A549 (cell line): ENCODE data around the gene PARP6. TPM values are rescaled to one million over a fixed set of nuclear protein-coding genes. Genes with fewer than 3 reads are reported as not detected.

Source experiments
- ATAC-seq, 2 experiments: fragments of 200-7000 bp in 1 of 2; fragments of >200 bp in 1 of 2; cut with Nextera tagmentation in 1 of 2; cut with Tn5 transposase in 1 of 2; 3 replicates each; pipeline versions ENCODE4 v1.8.0 to v1.9.1; 2018 to 2020; ENCODE audit warnings: mild to moderate bottlenecking in 1 of 2, moderate library complexity in 1 of 2
- CTCF ChIA-PET: fragments of 300-600 bp; sonication (Branson Sonifier 250); formaldehyde crosslinking; extraction: SDS; loops from one replicate; lab custom pipeline; 2021; ENCODE audit warnings: antibody characterized with exemption, inconsistent platforms; lab: Yijun Ruan, JAX
- POLR2A ChIA-PET: fragments of 350-600 bp; formaldehyde crosslinking; extraction: SDS; loops from one replicate; lab custom pipeline; 2021; ENCODE audit warnings: antibody characterized with exemption, inconsistent platforms; lab: Yijun Ruan, JAX
- DNase-seq, 2 experiments: peaks; one replicate each; pipeline versions ENCODE4 v3.0.0 to v3.0.0-alpha.2; 2011 to 2016; ENCODE audit warnings: low read depth in 1 of 2, low spot score in 1 of 2
- FAIRE-seq: peaks from 2 replicates; lab custom pipeline; 2011; peaks lifted over from hg19 to GRCh38; lab: Jason Lieb, UNC
- H3K27ac ChIP-seq, 2 experiments: fragments of >200 bp; sonication (Bioruptor Twin); formaldehyde crosslinking; 3 replicates each; pipeline ENCODE4 v1.5.1; 2016 to 2017
- H3K4me1 ChIP-seq: fragments of >200 bp; sonication (Bioruptor Twin); formaldehyde crosslinking; 3 replicates; pipeline ENCODE4 v1.6.1; 2016
- H3K4me2 ChIP-seq: fragments of >200 bp; sonication (Bioruptor Twin); formaldehyde crosslinking; 3 replicates; pipeline ENCODE4 v1.6.1; 2016
- H3K4me3 ChIP-seq: fragments of >200 bp; sonication (Bioruptor Twin); formaldehyde crosslinking; 3 replicates; pipeline ENCODE4 v1.5.1; 2016
- H3K9me3 ChIP-seq: fragments of >200 bp; sonication (Bioruptor Twin); formaldehyde crosslinking; 3 replicates; pipeline ENCODE4 v1.6.1; 2016
- ATOH8 ChIP-seq: fragments of 250-450 bp; sonication (Bioruptor Pico); IDR thresholded peaks from 2 replicates; pipeline ENCODE4 v1.5.0; 2020; ENCODE audit warnings: low read depth, mild to moderate bottlenecking, moderate library complexity
- BHLHE40 ChIP-seq: IDR thresholded peaks from 2 replicates; pipeline ENCODE4 v1.6.1; 2012; ENCODE audit warnings: low read depth, low read length, inconsistent platforms
- CBX2 ChIP-seq: fragments of 200-600 bp; sonication (generic); IDR thresholded peaks from 2 replicates; pipeline ENCODE4 v1.6.1; 2016; ENCODE audit warnings: low read depth, mild to moderate bottlenecking, borderline replicate concordance
- CBX8 ChIP-seq: fragments of 200-600 bp; sonication (generic); IDR thresholded peaks from 2 replicates; pipeline ENCODE4 v1.6.1; 2016
- CEBPB ChIP-seq, 2 experiments: fragments of >200 bp in 1 of 2; sonication (Bioruptor Twin) in 1 of 2; formaldehyde crosslinking in 1 of 2; IDR thresholded peaks; 2 replicates each; pipeline ENCODE4 v1.6.1; 2012 to 2016
- CHD2 ChIP-seq: fragments of 150-350 bp; IDR thresholded peaks from 2 replicates; pipeline ENCODE4 v1.6.1; 2014; ENCODE audit warnings: low read length; ENCODE audit not compliant: partially characterized antibody
- CHD4 ChIP-seq: fragments of 200-600 bp; sonication (generic); IDR thresholded peaks from 2 replicates; pipeline ENCODE4 v1.6.1; 2016; ENCODE audit warnings: antibody characterized with exemption, mild to moderate bottlenecking, borderline replicate concordance
- GATA3 ChIP-seq: IDR thresholded peaks from 2 replicates; pipeline ENCODE4 v1.6.1; 2012; ENCODE audit warnings: borderline replicate concordance
- HDAC2 ChIP-seq: fragments of 200-600 bp; sonication (generic); IDR thresholded peaks from 2 replicates; pipeline ENCODE4 v1.6.1; 2016
- JUN ChIP-seq, 2 experiments: fragments of >200 bp; sonication (Bioruptor Twin); formaldehyde crosslinking; IDR thresholded peaks; 2 replicates in 1 of 2; 3 replicates in 1 of 2; pipeline ENCODE4 v1.6.1; 2016 to 2017
- JUNB ChIP-seq: fragments of >200 bp; sonication (Bioruptor Twin); formaldehyde crosslinking; IDR thresholded peaks from 2 replicates; pipeline ENCODE4 v1.6.1; 2016
- KDM5A ChIP-seq: fragments of 200-600 bp; sonication (generic); IDR thresholded peaks from 2 replicates; pipeline ENCODE4 v1.6.1; 2016; ENCODE audit warnings: antibody characterized with exemption, mild to moderate bottlenecking
- POLR2AphosphoS2 ChIP-seq: conservative IDR thresholded peaks from 2 replicates; pipeline ENCODE4 v1.6.1; 2012; ENCODE audit warnings: low read length, improper control_type of control experiment, inconsistent platforms
- REST ChIP-seq: fragments of 200-600 bp; sonication (generic); IDR thresholded peaks from 2 replicates; pipeline ENCODE4 v1.6.1; 2016; ENCODE audit warnings: antibody characterized with exemption, mild to moderate bottlenecking, moderate library complexity
- RFX5 ChIP-seq: fragments of 450-650 bp; IDR thresholded peaks from 2 replicates; pipeline ENCODE4 v1.7.1; 2014; ENCODE audit warnings: antibody characterized with exemption, mild to moderate bottlenecking, moderate library complexity
- RNF2 ChIP-seq: fragments of 200-600 bp; sonication (generic); IDR thresholded peaks from 2 replicates; pipeline ENCODE4 v1.6.1; 2016; ENCODE audit warnings: low read depth, mild to moderate bottlenecking, antibody characterized with exemption, moderate library complexity, borderline replicate concordance
- SMC3 ChIP-seq: fragments of >200 bp; sonication (Bioruptor Twin); formaldehyde crosslinking; IDR thresholded peaks from 3 replicates; pipeline ENCODE4 v1.6.1; 2018; ENCODE audit warnings: inconsistent platforms
- WGBS: methylation state at CpG from one replicate; pipeline ENCODE4 v1.1.6; 2017; ENCODE audit errors: missing lambda C conversion rate; 5-methylcytosine and 5-hydroxymethylcytosine counted together
- polyA plus RNA-seq, 4 experiments: library from polyadenylated mRNA; depleted of rRNA in 3 of 4; stranded (reverse); fragments of >200 nt; fragmentation: RNase III in 1 of 4; extraction: RNeasy Plus Mini Kit Qiagen cat#74134 plus additional on column Dnase treatment in 1 of 4; gene quantifications; 2 replicates in 3 of 4; 3 replicates in 1 of 4; pipeline ENCODE4 v1.2.3, GENCODE V29; 2011 to 2017

The PARP6 gene
- polyA plus RNA-seq, 2 of the 4 experiments (the other 2 are of a cell fraction), result 78.0 to 167 TPM

GRCh38 chr15:72207558-72208085, 64.7 kb downstream of the PARP6 start:
- H3K4me2 ChIP-seq, result no peak overlapping the region
- no peak overlapping the region for H3K4me3 ChIP-seq
- ChIA-PET CTCF (interaction anchor here (0.7 to 31.0 kb wide), 7 partner anchors 8 to 80 kb away, joined by 3 to 644 read pairs (median 5); partner anchors contain the start of gene PKM), POLR2A (interaction anchor here (1.9 kb wide), 1 partner anchor 19 kb away, joined by 11 read pairs; no protein-coding TSS in a partner anchor)
- no peak overlapping the region for H3K27ac ChIP-seq
- no peak for ATAC-seq
- TF ChIP-seq CEBPB (IDR thresholded peaks at IDR 0.05) (no peak), JUNB (no peak), CBX2 (no peak), HDAC2 (no peak), JUN (IDR thresholded peaks at IDR 0.05) (peak in 1 of 2 experiments; percentile 28; a peak in 1 of 5 replicates)
- no peaks in the 10 kb centered on the region for H3K9me3 ChIP-seq
- peaks cover 55% of the 10 kb centered on the region for H3K4me1 ChIP-seq
- FAIRE-seq, result no peak
- DNase-seq, result no peak

- Histone ChIP-seq H3K9me3 (no peaks in the 10 kb centered on the region), H3K4me3 (no peak overlapping the region), H3K27ac (no peak overlapping the region), H3K4me2 (no peak overlapping the region), H3K4me1 (peaks cover 64% of the 10 kb centered on the region)
- DNase-seq (no peak), ATAC-seq (peak in 1 of 2 experiments; percentile 34; a peak in 3 of 6 replicates), FAIRE-seq (no peak)
- no peak for TF ChIP-seq GATA3
- no peak for TF ChIP-seq CEBPB (IDR thresholded peaks at IDR 0.05)
- TF ChIP-seq JUN (IDR thresholded peaks at IDR 0.05), result 0 out of 5 replicates have a peak, but pooled peaks of 1 of the 2 experiments have one; percentile 42
- no peak for TF ChIP-seq CHD2
- POLR2A ChIA-PET, result interaction anchor here (1.0 to 1.9 kb wide), 2 partner anchors 9 to 20 kb away, joined by 3 to 11 read pairs; no protein-coding TSS in a partner anchor
- WGBS, result 75% methylated on average over 5 of the region's 5 CpGs
- CTCF ChIA-PET, result interaction anchor here (0.7 to 31.0 kb wide), 6 partner anchors 7 to 81 kb away, joined by 3 to 644 read pairs (median 8); partner anchors contain the start of gene PKM
Measured at GRCh38 chr15:72206677-72207000, 65.7 kb downstream of the PARP6 start.

- Histone ChIP-seq H3K4me3 (no peak overlapping the region), H3K27ac (peak overlapping the region in 1 of 2 experiments; percentile 10; a peak in 1 of 6 replicates), H3K4me1 (peaks cover 70% of the 10 kb centered on the region), H3K9me3 (no peaks in the 10 kb centered on the region), H3K4me2 (no peak overlapping the region)
- ChIA-PET POLR2A (interaction anchor here (0.6 to 1.9 kb wide), 5 partner anchors 10 to 28 kb away, joined by 3 to 11 read pairs (median 3); partner anchors contain the start of gene PKM), CTCF (interaction anchor here (1.0 to 31.0 kb wide), 5 partner anchors 6 to 81 kb away, joined by 3 to 644 read pairs (median 12); partner anchors contain the start of gene PKM)
- ATAC-seq (no peak; a peak in 1 of 6 replicates), FAIRE-seq (no peak), DNase-seq (no peak)
- no peak for TF ChIP-seq JUN (IDR thresholded peaks at IDR 0.05)
- TF ChIP-seq POLR2AphosphoS2, result 0 out of 2 replicates have a peak, but pooled peaks have one; percentile 32
- 86% methylated on average over 10 of the region's 10 CpGs for WGBS
Measured at GRCh38 chr15:72205896-72206676, 66.3 kb downstream of the PARP6 start.

GRCh38 chr15:72205273-72205672, 67.1 kb downstream of the PARP6 start:
- 88% methylated on average over 2 of the region's 2 CpGs for whole genome bisulfite sequencing
- CTCF ChIA-PET, result interaction anchor here (1.2 to 31.0 kb wide), 3 partner anchors 23 to 82 kb away, joined by 3 to 644 read pairs (median 12); partner anchors contain the start of gene PKM
- no peak for ATAC-seq

More at GRCh38 chr15:72205273-72205672, 67.1 kb downstream of the PARP6 start:
- Histone ChIP-seq H3K4me1 (peaks cover 77% of the 10 kb centered on the region), H3K4me3 (no peak overlapping the region), H3K27ac (no peak overlapping the region), H3K4me2 (no peak overlapping the region), H3K9me3 (no peaks in the 10 kb centered on the region)
- TF ChIP-seq BHLHE40 (no peak), JUNB (no peak), KDM5A (no peak), REST (no peak), RFX5 (no peak), ATOH8 (CRISPR knock-in tag) (no peak), CHD4 (no peak), RNF2 (no peak), SMC3 (no peak), CBX8 (no peak)
- POLR2A ChIA-PET, result interaction anchor here (0.9 to 1.3 kb wide), 2 partner anchors 21 to 26 kb away, joined by 3 to 4 read pairs; partner anchors contain the start of gene PKM
- DNase-seq (no peak), FAIRE-seq (no peak)
